GM12878 (cell line): ENCODE measurements around the gene CDH4.

Experiments used
- CREB1 ChIP-seq: IDR thresholded peaks from 2 replicates; pipeline ENCODE4 v1.6.1; 2012; ENCODE audit warnings: low read depth, mild to moderate bottlenecking, inconsistent platforms
- CTCF ChIP-seq, 3 experiments: IDR thresholded peaks in 2 of 3; conservative IDR thresholded peaks in 1 of 3; 2 replicates each; pipeline ENCODE4 v1.5.1; 2011; ENCODE audit warnings: low read depth in 3 of 3, low read length in 3 of 3, mild to moderate bottlenecking in 3 of 3, control low read depth in 2 of 3, moderate library complexity in 2 of 3, inconsistent platforms in 1 of 3, mixed read lengths in 1 of 3; ENCODE audit not compliant: control insufficient read depth in 2 of 3, insufficient read depth in 1 of 3; ENCODE audit errors: extremely low read depth in 1 of 3
- ETV6 ChIP-seq, 2 experiments: fragments of 450-650 bp in 1 of 2; IDR thresholded peaks in 1 of 2; conservative IDR thresholded peaks in 1 of 2; 2 replicates each; pipeline ENCODE4 v1.6.1; 2014; ENCODE audit warnings: antibody characterized with exemption in 1 of 2, borderline replicate concordance in 1 of 2, low read depth in 1 of 2, mild to moderate bottlenecking in 1 of 2, moderate library complexity in 1 of 2
- EZH2 ChIP-seq: IDR thresholded peaks from 2 replicates; pipeline ENCODE4 v1.6.1; 2012; ENCODE audit warnings: low read depth, mild to moderate bottlenecking, control low read depth, inconsistent platforms, low read length, borderline replicate concordance; ENCODE audit not compliant: control insufficient read depth
- HDGF ChIP-seq: fragments of 450-650 bp; IDR thresholded peaks from 2 replicates; pipeline ENCODE4 v1.6.1; 2016; ENCODE audit warnings: antibody characterized with exemption
- MXI1 ChIP-seq: fragments of 150-350 bp; IDR thresholded peaks from 2 replicates; pipeline ENCODE4 v1.6.1; 2011; ENCODE audit warnings: low read depth, mild to moderate bottlenecking, inconsistent platforms, low read length, improper control_type of control experiment
- PKNOX1 ChIP-seq: fragments of 450-650 bp; IDR thresholded peaks from 2 replicates; pipeline ENCODE4 v1.6.1; 2016; ENCODE audit warnings: mild to moderate bottlenecking
- POU2F2 ChIP-seq: IDR thresholded peaks from 3 replicates; pipeline ENCODE4 v1.6.1; 2011; ENCODE audit warnings: low read depth, mild to moderate bottlenecking, low read length, borderline replicate concordance
- SMAD1 ChIP-seq: fragments of 450-650 bp; IDR thresholded peaks from 2 replicates; pipeline ENCODE4 v1.6.1; 2018; ENCODE audit warnings: mild to moderate bottlenecking, low read depth; ENCODE audit not compliant: partially characterized antibody
- SRF ChIP-seq, 2 experiments: IDR thresholded peaks; 2 replicates each; pipeline ENCODE4 v1.6.1; 2011; ENCODE audit warnings: low read depth in 2 of 2, low read length in 2 of 2, mild to moderate bottlenecking in 1 of 2, moderate library complexity in 1 of 2
- ZBTB33 ChIP-seq: fragments of 450-650 bp; IDR thresholded peaks from 2 replicates; pipeline ENCODE4 v1.6.1; 2017; ENCODE audit warnings: mild to moderate bottlenecking

- TF ChIP-seq ZBTB33 (no peak), CTCF (IDR thresholded peaks at IDR 0.05 in 2 of 3, conservative IDR thresholded peaks at IDR 0.05 in 1 of 3; ENCODE audit: control insufficient read depth in 2 of 3, extremely low read depth in 1 of 3, insufficient read depth in 1 of 3, low read depth in 3 of 3, low read length in 3 of 3) (no peak), HDGF (no peak), SMAD1 (no peak), CREB1 (no peak), SRF (IDR thresholded peaks at IDR 0.05; ENCODE audit: low read depth in 2 of 2, low read length in 2 of 2) (no peak), ETV6 (conservative IDR thresholded peaks at IDR 0.05 in 1 of 2, IDR thresholded peaks at IDR 0.05 in 1 of 2; ENCODE audit: borderline replicate concordance in 1 of 2, low read depth in 1 of 2) (no peak), EZH2 (no peak), PKNOX1 (no peak), POU2F2 (no peak), MXI1 (no peak)
Measured at GRCh38 chr20:61364147-61364546, 112.1 kb downstream of the CDH4 start.
